H1 (cell line): Measurements from ENCODE around the gene MAMSTR. TPM values are rescaled to one million over a fixed set of nuclear protein-coding genes. Genes with fewer than 3 reads are reported as not detected.

Source experiments
- CHD7 ChIP-seq: fragments of 300-600 bp; sonication (generic); IDR thresholded peaks from 2 replicates; pipeline ENCODE4 v1.7.1; 2012; ENCODE audit warnings: low read length, moderate library complexity, mild to moderate bottlenecking, inconsistent platforms; ENCODE audit not compliant: insufficient replicate concordance
- polyA plus RNA-seq, 7 experiments: library from polyadenylated mRNA; depleted of rRNA in 3 of 7; stranded (reverse) in 5 of 7; unstranded in 2 of 7; fragments of >200 nt in 5 of 7; fragments of 200-250 nt in 2 of 7; gene quantifications; 1 replicate in 5 of 7; 2 replicates in 1 of 7; 4 replicates in 1 of 7; pipeline versions ENCODE4 v1.2.1 to v1.2.3, GENCODE V29; 2011 to 2013; ENCODE audit warnings: missing spikeins in 2 of 7, mixed read lengths in 2 of 7
- total RNA-seq: library from RNA; stranded (reverse); fragmentation: NEBNext Ultra II Directional; extraction: Animal tissue kit (Norgen Biotek cat#: 25700); gene quantifications from 2 replicates; pipeline ENCODE4 v1.2.1, GENCODE V29; 2021

MAMSTR gene
- total and polyA plus RNA-seq, 2 of the 8 experiments (the other 6 are each of a cell fraction or from before 2014, with no cell fraction given) = 2.0 to 2.3 TPM

GRCh38 chr19:48672994-48673393 lies 46.5 kb downstream of the MAMSTR start, which contains the start of gene NTN5 (continued):
- no peak for TF ChIP-seq CHD7
